HG03103 (cell line): ENCODE results near the gene GSN.

Source experiments
- ATAC-seq: cut with Tn5 transposase; IDR thresholded peaks from one replicate; pipeline ENCODE4 v1.9.1; 2021; ENCODE audit warnings: low read depth; ENCODE audit not compliant: unreplicated experiment

GSN gene

DNA sequence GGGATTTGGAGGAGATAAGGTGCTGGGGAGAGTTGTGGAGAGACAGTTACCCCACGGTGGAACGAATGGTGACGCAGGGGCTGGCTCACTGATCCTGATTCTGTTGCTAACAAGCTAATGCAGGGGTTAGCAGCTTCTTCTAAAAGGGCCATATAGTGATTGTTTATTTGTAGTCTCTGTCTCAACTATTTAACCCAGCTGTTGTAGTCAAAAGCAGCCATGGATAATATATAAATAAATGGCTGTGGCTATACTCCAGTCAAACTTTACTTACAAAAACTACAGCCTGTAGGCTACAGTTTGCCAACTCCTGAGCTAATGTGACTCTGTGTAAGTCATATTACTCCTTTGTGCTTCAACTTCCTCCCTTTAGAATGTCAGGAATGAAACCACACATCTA, 80.3 kb downstream of the GSN start:
- ATAC-seq = no peak

DNA sequence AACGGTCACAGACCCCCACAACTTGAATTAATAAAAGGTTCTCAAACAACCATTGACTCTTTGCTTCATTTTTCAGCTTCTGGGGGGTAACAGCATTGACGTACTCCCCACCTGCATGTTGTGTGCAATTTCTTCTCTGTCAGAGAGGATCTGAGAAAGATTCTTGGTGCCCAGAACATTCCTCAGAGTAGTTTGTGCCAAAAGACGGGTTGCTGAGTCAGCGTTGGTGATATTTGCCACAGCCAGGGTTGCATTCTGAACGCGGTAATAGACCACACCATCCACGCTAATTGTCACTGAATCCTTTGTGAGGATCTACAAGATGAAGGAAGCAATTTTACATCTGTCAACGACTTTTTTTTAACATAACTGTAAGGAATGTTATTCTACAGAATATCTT, 81.0 kb downstream of the GSN start:
- no peak for ATAC-seq

DNA sequence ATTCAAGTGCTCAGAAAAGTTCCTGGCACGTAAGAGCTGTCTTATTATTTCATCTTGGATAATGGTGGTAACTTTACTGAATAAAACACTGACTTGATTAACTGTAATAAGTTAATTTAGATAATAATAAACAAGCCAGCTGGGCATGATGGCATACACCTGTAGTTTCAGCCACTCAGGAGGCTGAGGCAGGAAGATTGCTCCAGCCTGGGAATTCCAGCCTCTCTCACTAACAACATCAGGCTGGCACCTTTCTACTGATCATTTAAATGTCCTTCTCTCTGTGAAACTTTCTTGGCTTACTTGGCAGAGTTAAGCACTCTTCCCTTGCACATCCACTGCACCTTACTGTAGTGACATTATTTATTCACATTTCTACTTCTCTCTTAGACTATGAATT, 82.1 kb downstream of the GSN start:
- ATAC-seq = no peak

DNA sequence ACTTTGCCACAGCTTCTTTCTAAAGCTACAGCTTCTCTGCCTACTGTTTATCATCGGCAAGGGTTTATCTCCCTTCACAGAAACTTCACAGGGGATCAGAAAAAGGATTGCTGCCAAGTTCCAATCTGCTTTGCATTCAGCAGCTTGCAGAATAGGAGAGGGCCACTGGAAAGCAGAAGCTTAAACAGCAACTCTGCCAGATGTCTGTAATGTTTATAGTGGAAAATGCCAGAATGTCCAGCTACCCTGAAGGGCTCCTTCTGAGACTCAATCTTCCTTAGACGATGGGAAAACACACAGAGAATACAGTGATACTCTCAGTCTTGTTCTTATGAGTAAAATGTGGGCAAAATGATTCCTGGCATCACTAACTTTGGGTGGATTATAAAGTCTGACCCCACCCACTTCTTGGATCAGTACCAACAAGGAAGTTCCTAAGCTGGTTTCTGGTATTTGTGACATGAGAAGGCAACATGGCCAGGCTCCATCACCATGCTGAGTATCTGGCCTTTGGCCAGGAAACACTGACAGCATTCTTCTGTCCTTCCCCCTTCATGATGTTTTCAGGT, 83.1 kb downstream of the GSN start:
- no peak for ATAC-seq

DNA sequence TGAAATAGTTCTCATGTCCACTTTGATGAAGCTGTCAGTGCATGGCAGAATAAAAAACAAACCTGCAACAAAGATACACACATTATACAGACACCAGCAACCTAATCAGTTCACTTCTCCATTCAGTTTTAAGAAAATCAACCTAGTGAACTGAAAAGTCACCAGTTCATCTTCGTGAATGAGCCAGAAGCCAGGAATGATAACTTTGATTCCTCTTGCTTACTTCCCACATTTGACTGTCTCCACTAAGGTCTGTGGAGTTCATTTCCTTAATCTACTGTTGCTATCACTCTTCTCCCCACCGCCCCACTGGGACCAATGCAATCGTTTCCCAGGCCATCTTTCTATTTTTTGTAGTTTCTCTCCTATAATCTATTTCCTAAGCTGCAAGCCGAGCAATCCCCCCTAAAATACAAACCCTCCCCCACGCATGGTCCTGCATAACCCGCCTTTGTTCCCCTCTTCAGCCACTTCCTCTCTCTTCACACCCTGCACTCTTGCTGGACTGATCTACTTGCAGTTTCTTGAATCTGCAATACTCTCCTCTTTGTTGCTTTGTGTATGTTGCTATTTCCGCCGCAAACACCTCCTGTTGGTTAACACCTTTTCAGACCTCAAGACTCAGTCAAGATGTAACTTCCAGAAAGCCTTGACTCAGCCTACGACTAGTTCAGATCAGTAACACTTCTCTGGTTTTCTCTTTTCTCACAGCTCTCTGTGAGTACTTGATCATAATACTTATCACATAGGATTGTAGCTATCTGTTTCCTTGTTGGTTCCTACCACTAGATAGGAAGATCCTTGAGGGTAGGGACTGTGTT, 85.5 kb downstream of the GSN start:
- peak; percentile 87 for ATAC-seq

DNA sequence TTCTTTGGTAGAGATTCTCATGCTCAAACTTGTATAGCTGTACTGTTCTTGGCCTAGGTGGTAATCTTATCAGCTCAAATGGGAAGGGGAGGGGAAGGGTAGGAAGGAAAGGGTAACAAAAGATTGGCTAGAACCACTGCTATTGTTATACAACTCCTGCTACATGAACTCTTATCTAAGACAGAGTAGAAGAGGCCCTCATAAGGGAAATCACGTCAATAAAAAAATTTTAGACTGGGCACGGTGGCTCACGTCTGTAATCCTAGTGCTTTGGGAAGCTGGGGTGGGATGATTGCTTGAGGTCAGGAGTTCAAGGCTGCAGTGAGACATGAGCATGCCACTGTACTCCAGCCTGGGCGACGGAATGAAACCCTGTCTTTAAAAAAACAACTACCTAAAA, 86.2 kb downstream of the GSN start:
- ATAC-seq = no peak

DNA sequence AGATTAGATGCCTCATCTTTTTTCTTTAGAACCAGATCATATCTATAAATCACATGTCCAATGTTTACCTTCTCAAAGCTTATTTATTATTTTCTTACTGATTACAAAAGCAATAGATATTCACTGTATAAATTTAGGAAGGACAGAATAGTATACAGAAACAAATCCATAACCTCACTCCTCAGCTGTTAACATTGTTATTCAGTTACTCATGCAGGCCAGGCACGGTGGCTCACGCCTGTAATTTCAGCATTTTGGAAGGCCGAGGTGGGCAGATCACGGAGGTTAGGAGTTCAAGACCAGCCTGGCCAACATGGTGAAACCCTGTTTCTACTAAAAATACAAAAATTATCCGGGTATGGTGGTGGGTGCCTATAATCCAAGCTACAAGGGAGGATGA, 86.8 kb downstream of the GSN start:
- no peak for ATAC-seq

DNA sequence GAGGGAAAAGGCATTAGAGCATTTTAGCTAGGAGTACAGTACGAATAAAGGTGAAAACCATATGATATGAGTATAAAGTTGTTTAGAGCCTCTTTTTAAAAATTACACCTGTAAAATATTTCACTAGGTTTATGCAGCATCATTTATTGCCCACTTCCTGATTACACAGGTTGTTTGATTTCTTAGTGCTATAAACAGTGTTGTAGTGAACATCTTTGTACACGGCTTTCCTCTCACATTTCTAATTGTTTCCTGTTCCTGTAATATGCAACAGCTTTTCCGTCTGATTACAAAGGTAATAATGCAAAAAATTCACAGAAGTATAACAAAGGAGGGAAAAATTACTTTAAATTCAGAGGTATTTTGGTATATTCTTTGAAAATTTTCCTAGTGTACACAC, 89.0 kb downstream of the GSN start:
- no peak for ATAC-seq

DNA sequence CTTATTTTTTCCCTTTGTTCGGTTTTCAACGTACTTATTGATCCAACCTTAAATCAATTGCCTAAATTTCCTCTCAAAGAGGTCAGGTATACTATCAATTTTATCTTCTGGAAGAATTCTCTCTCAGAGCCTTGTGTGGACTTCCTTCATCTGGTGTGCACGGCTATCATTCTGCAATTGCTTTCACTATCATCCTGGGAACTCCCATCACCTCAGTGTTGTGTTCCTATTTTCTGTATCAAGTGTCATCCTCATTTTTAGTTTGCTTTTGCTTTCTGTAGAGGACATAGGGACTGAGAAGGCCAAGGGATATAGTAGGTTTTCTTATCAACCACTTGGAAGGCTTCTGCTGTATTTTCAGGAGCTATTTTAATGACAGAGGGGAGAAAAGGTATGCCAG, 90.8 kb downstream of the GSN start:
- ATAC-seq = no peak

DNA sequence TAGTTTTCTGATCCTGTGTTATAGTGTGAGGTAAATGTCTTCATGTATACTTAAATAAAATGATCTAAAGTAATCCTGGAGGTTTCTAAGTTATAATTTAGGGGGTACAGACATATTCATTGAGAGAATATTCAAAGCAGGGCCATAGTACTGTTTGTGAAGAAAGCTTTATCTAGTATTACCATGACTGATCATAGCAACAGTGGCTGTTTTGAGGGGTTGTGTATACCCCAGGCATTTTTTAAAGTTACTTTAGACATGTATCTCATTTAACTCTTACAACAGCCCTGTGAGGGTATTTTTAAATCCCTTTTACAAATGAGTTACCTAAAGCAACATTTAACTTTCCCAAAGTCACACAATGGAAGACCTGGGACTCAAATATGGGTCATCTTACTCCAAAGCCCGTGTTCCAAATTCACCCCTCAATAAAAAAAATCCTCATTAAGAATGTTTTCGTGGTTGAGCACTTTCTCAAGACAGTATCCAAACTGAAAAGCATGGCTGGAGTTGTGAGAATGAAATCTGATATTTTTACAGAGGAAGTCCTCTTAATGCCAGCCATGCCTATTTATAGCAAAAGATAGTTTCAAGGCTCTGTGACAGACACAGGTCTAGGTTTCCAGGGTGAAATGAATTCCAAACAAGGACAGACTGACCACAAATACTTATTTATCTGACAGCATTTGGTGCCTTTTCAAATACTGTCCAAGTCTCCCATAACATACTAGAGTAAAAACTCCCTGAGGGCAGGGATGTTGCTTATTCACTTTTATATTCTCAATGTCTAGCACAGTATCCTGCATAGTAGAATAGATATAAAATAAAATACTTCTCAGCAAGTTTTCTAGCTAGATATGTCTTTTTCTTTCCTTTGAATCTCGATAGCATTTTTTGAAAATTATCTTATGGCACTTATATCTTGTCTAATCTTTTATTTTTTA, 91.7 kb downstream of the GSN start:
- no peak for ATAC-seq

DNA sequence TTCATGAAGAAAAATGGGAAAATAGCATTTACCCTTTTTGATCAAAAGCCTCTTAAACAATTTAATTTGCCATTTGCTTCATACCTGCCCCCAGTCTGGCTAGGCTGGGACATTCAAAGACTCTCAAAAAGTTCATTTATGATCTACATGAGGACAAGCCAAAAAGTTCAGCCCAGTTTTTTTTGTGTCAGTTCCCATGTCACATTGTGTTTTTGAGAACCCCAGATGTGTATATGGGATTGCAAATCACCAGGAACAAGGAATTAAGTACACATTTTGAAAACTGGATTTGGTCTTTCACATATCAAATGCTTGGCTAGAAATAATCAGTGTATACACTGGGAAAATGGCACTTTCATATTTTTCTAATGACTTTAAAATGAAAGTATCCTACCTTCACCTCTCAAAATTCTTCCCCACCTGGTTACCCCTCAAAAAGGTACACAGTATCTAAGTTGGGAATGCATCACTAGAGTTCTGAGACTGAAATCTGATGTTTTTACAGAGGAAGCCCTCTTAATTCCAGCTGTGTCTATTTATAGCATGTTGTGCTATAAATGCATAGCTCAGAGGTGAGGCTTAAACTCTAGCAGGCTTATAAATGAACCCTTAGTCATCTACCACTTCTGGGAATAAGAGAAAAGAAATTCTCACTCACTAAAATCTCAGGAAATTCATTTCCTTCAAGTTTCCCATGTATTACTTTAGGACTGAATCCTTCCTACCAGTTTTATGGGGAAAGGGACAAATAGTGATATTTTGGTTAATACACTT, 92.8 kb downstream of the GSN start:
- ATAC-seq = no peak

DNA sequence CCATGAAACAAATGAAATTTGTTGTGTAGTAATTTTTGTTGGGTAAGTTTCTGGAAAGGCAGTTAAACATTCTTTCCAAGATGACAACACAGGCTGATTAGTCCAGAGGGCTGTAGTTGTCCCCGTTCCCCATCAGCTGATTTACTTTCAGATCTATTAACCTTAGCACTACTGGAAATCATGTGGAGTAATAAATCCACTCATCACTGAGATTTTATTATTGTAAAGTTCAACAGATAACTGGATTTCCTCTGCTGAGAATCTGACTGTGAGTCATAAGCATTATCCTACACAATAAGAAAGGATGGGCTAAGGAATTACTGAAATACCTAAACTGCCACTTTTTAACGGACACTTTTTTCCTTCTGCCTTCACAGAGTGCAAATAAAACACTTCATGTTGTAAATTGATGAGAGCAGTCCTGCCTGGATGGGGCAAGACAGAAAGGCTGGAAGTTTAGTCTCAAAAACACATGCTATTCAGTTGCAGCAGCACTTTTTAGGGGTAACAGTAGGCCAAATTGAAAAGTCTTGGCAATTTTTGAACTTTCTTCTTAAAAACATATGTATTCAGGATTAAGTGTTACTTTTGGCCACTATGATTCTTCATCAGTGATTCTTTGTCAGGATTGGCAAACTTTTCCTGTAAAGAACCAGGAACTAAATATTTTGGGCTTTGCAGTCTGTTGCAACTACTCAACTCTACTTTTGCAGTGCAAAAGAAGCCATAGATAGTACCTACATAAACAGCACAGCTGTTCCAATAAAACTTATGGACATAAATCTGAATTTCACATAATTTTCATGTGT, 95.1 kb downstream of the GSN start:
- no peak for ATAC-seq

DNA sequence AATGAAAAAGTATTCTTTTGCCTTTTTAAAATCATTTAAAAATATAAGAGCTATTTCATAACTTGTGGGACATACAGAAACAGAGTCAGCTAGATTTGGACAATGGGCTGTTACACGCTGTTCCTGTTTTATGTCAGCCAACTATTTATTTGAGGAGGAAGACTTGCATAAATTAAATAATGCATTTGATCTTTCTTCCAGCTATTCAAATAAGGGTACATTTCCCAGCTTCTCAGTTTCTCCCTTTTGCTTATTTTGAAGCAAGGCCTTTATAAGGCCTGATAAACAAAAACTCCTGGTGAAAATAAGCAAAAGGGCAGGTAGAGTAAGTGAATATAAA, 95.6 kb downstream of the GSN start:
- no peak for ATAC-seq

DNA sequence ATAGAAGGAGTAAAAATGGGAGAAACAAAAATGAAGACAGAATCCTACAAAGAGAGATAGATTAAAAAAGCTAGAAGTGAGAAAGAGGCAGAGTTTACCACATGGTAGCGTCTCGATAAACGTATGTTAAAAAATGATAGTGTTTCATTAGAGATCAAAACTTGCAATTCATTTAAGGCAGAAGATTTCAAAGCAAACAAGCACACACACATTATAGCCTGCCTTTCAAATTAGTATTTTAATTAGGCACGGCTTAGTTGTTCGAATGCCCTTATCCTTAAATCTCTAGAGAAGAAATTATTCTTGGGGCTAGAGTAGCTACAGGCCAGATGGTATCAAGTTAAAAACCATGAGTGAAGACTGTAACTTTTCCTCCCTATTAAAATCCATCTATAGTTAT, 96.1 kb downstream of the GSN start:
- ATAC-seq = no peak

DNA sequence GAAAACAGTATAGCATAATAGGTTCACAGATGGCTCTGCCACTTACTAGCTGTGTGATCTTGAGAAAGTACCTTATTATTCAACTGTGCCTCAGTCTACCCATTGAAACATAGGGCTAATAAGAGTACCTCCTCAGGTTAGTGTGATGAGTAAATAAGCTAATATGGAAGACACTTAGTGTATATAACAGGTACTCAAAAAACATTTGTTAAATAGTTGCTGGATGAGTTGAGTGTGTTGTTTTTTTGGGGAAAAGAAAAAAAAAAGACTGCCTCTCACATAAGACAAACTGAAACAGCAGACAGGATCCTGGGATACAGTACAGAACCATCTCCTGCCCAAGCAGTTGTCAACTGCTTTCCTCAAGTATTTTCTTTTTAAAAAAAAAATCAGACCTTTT, 96.9 kb downstream of the GSN start:
- no peak for ATAC-seq

DNA sequence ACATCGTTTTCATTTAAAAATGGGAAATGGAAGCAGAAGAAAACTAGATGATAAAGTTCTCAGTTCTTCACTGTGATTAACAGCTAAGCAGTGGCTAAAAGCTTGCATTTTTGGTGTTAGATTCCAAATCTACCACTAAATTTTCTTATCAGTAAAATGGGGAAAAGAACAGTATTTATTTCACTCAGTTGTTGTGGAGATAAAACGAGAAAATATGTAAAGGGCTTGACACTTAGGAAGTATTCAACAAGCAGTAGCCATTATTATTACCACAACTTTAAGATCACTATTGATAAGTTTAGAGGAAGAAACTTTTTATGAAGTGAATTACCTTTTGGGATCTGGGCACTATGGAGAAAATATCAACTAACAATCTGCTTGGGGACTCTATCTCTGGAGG, 97.6 kb downstream of the GSN start:
- no peak for ATAC-seq

DNA sequence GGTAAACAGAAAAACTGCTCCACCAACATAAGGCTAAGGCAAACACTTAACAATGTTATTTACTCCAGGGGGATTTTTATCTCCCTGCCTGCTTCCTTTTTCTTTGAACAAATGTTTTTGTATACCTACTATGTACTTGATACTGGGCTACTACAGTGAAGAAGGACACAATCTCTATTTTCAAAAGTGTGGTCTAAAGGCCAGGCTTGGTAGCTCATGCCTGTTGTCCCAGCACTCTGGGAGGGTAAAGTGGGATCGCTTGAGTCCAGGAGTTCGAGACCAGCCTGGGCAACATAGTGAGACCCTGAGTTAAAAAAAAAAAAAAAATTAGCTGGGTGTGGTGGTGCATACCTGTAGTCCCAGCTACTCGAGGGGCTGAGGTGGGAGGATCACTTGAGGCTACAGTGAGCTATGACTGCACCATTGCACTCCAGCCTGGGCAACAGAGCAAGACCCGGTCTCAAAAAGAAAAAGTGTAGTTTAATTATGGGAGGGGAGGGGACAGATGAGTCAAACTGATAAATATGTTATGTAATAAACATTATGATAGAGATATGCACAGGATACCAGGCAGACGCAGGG, 98.7 kb downstream of the GSN start:
- ATAC-seq = no peak

DNA sequence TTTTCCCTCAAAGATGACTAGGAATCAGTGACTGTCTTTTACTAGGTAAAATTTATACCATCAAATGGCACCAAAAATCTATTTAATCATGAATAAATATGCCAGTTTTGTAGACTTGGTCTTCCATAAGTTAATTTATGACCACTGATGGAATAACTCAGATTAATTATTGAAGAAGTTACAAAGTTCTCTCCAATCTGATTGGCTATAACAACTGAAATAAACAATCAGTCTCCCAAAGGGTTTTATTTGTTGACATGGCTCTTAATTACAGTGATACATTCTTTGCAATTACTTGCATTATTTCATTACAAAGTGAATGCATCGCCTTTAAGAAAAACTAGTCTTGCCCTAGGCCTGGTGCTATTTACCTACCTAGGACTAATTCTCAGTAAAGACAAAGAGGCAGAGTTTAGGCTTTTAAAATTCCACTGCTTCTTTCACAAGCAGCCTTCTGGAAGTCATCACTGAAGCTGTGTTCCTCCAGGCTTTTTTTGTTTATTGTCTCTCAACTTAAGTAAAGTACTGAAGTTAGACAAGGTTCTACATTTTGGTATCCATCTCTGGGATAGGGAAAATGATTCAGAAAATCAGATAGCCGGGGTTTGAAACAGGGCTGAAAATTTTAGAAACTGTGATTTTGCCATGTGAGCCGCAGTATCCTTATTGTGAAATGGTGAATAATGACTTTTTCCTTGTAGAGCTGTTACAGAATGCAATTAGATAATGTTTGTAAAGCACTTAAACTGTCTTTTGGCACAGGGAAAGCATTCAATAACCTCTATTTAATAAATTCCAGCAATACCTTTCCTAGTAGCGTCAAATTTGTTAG, 99.6 kb downstream of the GSN start:
- no peak for ATAC-seq

DNA sequence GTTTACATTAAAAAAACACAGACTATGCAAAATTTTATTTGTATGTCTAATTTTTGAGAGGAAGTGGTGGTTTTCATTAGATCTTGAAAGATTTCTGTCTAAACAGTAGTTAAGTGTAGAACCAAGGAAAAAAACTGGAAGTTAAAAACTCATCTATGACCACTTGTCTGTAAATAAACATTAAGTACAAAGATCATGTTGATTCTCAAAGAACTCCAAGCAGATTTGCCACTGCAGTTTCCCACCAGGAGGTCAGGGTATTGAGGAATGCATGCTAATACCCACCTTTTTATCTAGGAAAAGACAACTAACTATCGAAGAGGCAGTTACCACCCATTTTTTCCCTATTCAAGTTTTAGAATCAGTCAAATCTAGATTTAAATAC, 100.2 kb downstream of the GSN start:
- no peak for ATAC-seq
